M059J (cell line): ENCODE data around the gene NUP210. TPM values are rescaled to one million over a fixed set of nuclear protein-coding genes. Genes with fewer than 3 reads are reported as not detected.

ENCODE experiments used
- DNase-seq: peaks from one replicate; pipeline ENCODE4 v3.0.0-alpha.2; 2012; ENCODE audit warnings: low read depth
- total RNA-seq: library from RNA; depleted of rRNA; stranded (reverse); fragments of >200 nt; shearing (Covaris generic); gene quantifications from 2 replicates; pipeline ENCODE4 v1.2.3, GENCODE V29; 2014

NUP210 gene
- total RNA-seq, 1 experiment from 2014 or later = 8.5 TPM

GRCh38 chr3:13348661-13349396, 71.3 kb downstream of the NUP210 start:
- no peak for DNase-seq

- DNase-seq = no peak
Observed at GRCh38 chr3:13348100-13348499, 72.0 kb downstream of the NUP210 start.

- no peak for DNase-seq
Observed at GRCh38 chr3:13347390-13347950, 72.7 kb downstream of the NUP210 start.

- DNase-seq = peak; percentile 41
Observed at GRCh38 chr3:13346481-13347389, 73.4 kb downstream of the NUP210 start.

- DNase-seq = no peak
Observed at GRCh38 chr3:13345772-13346171, 74.3 kb downstream of the NUP210 start.

- DNase-seq = no peak
Observed at GRCh38 chr3:13345284-13345683, 74.8 kb downstream of the NUP210 start.

GRCh38 chr3:13344663-13345062, 75.5 kb downstream of the NUP210 start:
- no peak for DNase-seq

GRCh38 chr3:13343601-13344000, 76.5 kb downstream of the NUP210 start:
- no peak for DNase-seq

GRCh38 chr3:13341229-13341905, 78.8 kb downstream of the NUP210 start:
- no peak for DNase-seq

- no peak for DNase-seq
Observed at GRCh38 chr3:13339833-13340232, 80.3 kb downstream of the NUP210 start.

- peak; percentile 16 for DNase-seq
Observed at GRCh38 chr3:13338996-13339395, 81.1 kb downstream of the NUP210 start.

GRCh38 chr3:13338231-13338630, 81.9 kb downstream of the NUP210 start:
- DNase-seq = peak; percentile 50

GRCh38 chr3:13336592-13336991, 83.5 kb downstream of the NUP210 start:
- DNase-seq = no peak

- no peak for DNase-seq
Observed at GRCh38 chr3:13335503-13335902, 84.6 kb downstream of the NUP210 start.

GRCh38 chr3:13335059-13335458, 85.1 kb downstream of the NUP210 start:
- no peak for DNase-seq

- no peak for DNase-seq
Observed at GRCh38 chr3:13333236-13333897, 86.8 kb downstream of the NUP210 start.

GRCh38 chr3:13332740-13333139, 87.4 kb downstream of the NUP210 start:
- DNase-seq = no peak

- DNase-seq = no peak
Observed at GRCh38 chr3:13332158-13332557, 88.0 kb downstream of the NUP210 start.

- no peak for DNase-seq
Observed at GRCh38 chr3:13329746-13330145, 90.4 kb downstream of the NUP210 start.

- no peak for DNase-seq
Observed at GRCh38 chr3:13325892-13326443, 94.2 kb downstream of the NUP210 start.

- DNase-seq = no peak
Observed at GRCh38 chr3:13324835-13325501, 95.2 kb downstream of the NUP210 start.
